HG02938 (cell line): ENCODE results near the gene TSTD1.
"Not testable (repeated sequence)": the region's sequence is repeated elsewhere in the genome, so short reads cannot be mapped to it uniquely, and the experiment has no call there.

ENCODE experiments used
- ATAC-seq: cut with Tn5 transposase; IDR thresholded peaks from one replicate; pipeline ENCODE4 v1.9.1; 2021; ENCODE audit warnings: mild to moderate bottlenecking, moderate library complexity; ENCODE audit not compliant: unreplicated experiment

Gene TSTD1

GRCh38 chr1:161009602-161010211 is 29.1 kb downstream of the TSTD1 start:
- ATAC-seq, result no peak

DNA sequence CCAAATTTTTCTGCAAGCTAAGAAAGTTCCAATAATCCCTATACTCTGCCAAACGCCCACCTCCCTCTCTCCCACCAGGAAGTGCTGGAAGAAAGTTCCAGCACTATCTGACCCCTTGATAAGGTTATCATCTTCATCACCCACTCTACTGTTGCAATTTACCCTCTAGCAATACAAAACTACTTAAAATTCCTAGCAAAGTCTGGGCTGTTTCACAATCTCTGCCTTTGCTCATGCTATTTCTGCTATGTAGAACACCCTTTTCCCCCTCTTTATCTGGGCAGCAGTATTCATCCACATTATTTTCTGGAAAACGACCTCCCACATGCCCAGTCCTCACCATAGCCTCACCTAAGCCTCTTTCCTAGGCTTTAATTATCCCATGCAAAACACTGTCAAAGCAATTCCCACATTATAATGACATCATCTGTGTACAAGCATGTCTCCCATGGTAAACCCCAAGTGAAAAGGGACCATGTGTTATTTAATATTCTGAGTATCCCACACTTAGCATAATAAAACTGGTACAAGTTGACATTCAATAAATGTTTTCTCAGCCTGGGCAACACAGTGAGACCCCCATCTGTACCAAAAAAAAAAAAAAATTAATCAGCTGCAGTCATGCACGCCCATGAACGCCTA is 29.8 kb downstream of the TSTD1 start:
- no peak for ATAC-seq

DNA sequence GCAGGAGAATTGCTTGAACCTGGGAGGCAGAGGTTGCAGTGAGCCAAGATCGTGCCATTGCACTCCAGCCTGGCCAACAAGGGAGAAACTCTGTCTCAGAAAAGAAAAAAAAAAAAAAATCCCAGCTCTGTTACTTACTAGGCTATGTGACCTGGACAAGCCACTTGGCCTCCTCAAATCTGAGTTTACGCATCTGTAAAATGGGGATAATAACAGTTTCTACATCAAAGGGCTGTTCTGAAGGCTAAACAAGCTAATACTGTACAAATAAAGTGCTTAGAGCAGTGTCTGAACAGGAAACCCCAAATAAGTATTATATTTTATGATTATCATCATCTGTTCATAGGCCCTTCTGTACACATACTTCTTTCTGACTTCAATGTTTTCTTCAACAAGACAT is 31.4 kb downstream of the TSTD1 start:
- ATAC-seq, result no peak

- ATAC-seq, result no peak
Measured at GRCh38 chr1:161006563-161006962, 32.2 kb downstream of the TSTD1 start.

GRCh38 chr1:161001525-161001924 is 37.2 kb downstream of the TSTD1 start:
- no peak for ATAC-seq

GRCh38 chr1:161000736-161001480 is 37.9 kb downstream of the TSTD1 start:
- ATAC-seq, result no peak

DNA sequence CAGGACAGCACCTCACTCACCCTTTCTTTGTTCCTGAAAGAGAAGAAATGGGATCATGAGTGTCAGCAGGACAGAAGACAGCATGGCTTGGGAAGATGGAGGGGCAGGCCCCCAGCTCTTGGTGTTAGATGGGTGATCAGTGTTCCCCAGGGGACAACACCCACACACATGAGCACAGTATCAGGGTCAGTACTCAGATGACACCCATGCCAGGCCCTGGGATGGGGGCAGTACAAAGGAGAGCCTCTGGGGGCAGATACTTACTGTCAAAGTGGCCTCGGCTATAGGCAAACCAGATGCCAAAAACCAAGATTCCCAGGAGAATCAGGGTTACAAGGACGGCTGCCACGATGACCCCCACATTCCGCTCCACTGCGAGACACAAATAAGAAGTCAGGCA is 39.4 kb downstream of the TSTD1 start:
- no peak for ATAC-seq

DNA sequence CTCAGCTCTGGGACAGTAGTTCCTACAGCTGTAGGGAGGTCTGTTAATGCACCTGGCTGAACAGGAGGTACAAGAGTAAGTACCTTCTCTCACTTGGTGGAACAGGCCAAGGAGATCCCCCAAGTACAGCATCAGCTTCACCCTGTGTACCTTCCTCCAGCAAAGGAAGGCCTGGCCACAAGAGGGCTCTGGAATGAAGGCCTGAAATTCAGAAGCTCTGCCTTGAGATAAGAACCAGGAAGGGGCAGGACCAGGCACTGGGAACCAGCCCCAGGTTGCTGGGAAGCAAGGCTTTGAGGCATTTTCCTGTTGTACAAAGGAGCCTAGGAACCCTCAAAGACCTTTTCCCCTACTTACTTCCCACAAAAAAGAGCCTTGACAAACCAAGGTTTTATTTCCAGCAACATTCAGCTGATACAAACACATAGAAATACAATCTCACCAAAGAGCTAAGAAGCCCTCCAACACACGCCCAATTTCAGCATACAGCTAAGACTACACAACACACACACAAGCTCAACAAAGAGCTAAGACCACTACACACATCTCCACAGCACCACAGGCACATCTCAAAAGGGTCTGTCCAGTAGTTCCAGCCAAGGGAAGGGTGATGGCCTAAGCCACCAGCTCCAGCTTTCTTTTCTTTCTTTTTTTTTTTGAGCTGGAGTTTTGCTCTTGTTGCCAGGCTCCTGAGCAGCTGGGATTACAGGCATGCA is 41.3 kb downstream of the TSTD1 start:
- ATAC-seq, result no peak

DNA sequence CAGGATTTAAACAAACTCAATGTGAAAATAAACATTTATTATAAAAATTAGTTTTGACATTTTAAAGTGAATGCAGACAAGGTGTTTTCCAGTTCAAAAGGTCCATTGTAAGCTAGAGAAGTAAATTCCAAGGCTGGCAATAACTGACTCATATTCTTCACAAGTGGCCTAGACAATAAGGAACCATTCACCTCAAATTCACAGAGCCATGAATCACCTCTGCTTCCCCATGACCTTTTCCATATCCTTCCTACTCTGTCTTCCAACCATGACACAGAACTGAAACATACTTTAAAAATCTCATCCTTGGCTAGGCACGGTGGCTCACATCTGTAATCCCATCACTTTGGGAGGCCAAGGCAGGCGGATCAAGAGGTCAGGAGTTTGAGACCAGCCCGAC is 42.6 kb downstream of the TSTD1 start:
- no peak for ATAC-seq

DNA sequence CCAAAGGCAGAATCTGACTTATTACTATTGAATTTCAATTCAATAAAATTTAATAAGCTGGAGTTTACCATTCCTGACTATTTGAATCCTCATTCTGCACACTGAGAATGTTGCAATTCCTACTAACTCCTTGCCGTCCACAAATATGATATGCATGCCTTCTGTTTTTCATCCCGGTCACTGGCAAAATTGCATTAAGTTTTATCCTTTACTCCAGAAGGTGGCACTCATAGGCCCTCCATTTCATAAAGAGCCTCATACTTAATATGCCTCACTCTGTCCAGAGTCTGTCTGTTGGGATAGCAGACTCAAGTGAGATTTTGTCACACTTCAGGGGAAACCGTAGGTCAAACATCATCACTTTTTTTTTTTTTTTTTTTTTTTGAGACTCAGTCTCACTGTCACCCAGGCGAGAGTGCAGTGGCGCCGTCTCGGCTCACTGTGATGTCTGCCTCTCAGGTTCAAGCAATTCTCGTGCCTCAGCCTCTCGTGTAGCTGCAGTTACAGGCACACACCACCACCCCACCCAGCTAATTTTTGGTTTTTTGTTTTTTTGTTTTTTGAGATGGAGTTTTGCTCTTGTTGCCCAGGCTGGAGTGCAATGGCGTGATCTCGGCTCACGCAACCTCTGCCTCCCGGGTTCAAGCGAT is 45.1 kb downstream of the TSTD1 start:
- no peak for ATAC-seq

DNA sequence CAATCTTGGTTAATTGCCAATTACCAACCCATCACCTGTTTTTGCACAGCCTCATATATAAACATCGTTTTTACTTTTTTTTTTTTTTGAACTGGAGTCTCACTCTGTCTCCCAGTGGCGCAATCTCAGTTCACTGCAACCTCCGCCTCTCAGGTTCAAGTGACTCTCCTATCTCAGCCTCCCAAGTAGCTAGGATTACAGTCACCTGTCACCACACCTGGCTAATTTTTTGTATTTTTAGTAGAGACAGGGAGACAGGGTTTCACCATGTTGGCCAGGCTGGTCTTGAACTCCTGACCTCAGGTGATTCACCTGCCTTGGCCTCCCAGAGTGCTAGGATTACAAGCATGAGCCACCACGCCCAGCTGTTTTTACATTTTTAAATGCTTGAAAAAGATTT is 46.7 kb downstream of the TSTD1 start:
- not testable (repeated sequence) for ATAC-seq
